Activated naive CD4-positive, alpha-beta T cell treated with anti-CD3 and anti-CD28 coated beads, Interleukin-2, amount 50 U/mL, for 16 hours (primary cell): ENCODE results near the gene ZNF606.
"Not testable (repeated sequence)": the region's sequence is repeated elsewhere in the genome, so short reads cannot be mapped to it uniquely, and the experiment has no call there.

Experiments
- DNase-seq: peaks from one replicate; pipeline ENCODE4 v3.0.0-alpha.2; 2020

The ZNF606 gene

DNA sequence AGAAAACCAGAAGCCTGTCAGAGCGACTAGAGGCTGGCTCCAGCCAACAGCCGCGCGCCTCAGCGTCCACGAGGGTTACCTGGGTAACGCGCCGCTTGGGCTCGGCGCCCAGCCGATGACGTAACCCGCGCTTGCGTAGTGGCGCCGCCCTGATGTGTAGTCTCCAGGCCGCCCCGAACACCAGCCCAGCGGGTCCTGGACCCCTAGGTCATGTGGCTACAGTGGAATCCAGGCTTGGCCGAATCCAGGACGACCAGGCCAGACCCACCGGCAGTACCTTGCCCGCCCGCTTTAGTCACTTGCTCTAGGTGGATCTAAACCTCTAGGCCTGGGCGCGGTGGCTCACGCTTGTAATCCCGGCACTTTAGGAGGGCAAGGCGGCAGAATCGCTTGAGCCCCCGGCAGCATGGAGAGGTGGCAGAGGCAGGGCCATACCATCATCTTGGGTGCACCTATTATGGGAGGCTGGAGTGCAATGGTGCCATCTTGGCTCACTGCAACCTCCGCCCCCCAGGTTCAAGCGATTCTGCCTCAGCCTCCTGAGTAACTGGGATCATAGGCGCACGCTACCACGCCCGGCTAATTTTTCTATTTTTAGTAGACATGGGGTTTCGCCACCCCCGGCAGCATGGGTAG is 7.2 kb upstream of the ZNF606 start:
- DNase-seq = peak; percentile 24

DNA sequence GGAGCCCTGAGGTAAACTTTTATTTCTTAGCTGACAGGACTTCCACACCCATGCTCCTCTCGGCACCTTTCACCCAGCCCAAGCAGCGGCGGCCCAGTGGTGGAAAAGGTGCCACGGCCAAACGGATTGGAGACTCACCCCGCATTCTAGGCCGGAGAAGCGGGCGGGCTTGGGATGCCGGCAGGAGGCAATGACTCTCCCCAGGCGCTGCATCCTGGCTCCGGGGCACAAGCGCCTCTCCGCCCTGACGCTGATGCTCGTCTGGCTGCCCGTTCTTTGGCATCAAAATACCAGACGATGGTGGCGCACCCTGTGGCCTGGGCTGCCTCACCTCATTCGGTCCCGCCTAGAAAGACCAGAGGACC is 6.7 kb upstream of the ZNF606 start:
- DNase-seq = no peak

DNA sequence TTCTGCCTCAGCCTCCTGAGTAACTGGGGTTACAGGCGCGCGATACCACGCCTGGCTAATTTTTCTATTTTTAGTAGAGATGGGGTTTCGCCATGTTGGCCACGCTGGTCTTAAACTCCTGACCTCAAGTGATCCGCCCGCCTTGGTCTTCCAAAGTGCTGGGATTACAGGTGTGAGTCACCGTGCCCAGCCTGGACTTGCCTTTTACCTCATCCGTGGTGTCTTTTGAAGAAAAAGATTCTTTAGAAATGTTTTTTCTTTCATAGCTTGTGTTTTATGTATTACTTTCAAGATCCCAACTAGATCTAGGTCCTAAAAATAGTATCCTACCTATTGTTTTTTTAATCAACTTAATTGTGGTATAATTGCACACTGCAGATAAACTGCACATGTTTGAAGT is 6.3 kb upstream of the ZNF606 start:
- DNase-seq = not testable (repeated sequence)

DNA sequence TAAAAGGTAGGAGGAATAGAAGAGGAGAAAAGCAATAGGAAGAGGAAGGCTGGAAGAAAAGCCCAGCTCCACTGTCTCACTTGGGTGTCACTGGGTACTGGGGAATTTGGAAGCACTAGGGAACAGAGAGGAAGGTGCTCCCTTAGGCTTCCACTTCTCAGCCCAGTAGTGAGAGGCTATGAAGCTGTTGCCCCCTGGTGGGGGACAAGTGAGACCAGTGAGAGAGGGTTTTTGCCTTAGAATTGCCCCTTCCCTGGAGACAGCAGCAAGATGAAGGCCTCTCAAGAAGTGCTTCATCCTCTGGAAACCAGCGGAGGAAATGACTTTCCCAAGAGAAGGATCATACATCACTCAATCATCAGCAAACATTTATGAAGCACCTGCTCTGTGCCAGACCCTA is 4.7 kb upstream of the ZNF606 start:
- DNase-seq = no peak

DNA sequence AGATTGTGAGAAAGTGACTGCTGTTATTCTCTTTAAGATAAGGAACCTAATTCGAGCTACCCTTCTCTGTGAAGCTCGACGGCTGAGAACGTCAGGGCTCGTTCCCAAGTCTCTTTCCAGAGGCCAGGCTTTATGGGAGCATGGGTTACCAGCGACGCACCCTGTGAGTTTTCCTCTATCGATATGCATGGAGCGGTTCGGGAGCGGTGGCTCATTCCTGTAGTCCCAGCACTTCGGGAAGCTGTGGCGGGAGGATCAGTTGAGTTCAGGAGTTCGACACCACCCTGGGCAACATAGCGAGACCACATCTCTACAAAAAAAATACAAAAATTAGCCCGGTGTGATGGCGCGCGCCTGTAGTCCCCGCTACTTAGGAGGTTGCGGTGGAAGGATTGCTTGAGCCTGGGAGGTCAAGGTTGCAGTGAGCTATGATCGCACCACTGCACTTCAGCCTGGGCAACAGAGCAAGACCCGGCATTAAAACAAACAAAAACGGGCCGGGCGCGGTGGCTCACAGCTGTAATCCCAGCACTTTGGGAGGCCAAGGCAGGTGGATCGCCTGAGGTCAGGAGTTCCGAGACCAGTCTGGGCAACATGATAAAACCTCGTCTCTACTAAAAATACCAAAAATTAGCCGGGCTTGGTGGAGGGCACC is 681 bp upstream of the ZNF606 start:
- DNase-seq = no peak

DNA sequence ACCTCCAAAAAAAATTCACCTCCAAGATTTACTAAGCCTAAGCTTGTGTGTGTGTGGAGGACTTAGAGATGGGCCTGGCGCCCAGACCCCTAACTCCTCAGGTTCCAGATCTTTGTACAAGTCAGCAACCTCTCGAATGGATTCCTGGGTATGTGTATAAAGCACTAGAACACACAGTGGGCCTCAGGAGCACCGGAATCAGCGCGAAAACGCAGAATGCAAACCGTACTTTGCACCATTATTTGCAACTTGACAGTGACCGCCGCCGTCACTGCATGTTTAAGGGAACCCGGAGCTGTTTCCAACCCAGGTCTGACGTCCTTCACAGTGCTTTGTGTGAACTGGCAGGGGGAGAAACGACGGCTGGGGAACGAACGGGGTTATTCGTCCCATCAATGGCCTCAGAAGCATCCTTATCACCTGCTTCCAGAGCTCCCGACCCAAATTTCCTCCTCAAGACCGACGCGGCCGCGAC is 688 bp downstream of the ZNF606 start:
- no peak for DNase-seq

DNA sequence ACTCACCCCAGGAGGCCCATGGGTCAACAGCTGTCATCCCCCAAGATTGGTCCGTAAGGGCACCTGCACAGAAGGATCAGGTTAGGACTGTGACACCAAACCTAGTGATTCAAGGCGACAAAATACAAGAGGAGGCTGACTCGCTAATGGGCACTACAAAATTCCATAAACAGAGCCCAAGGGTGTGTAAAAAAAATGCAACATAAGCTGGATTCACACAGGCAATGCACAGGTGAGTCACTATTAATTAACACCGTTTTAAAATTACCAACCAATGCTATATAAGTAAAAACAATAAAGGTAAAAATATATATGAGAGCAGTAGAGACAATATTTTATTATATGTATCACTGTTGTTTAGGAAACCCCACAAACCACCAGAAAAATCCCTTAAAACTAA is 1.9 kb downstream of the ZNF606 start:
- DNase-seq = no peak

DNA sequence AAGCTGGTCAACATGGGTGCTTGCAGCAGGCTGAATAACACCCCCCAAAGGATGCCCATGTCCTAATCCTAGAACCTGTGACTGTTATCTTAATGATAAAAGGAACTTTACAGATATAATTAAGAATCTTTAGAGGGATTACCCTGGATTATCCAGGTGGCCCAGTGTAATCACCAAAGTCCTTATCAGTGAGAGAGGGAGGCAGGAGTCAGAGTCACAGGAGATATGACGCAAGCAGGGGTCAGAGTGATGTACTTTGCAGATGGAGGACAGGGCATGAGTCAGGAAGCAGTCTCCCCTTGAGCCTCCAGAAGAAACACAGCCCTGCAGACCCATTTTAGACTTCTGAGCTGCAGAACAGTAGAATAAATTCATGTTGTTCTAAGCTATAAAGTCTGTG is 9.8 kb downstream of the ZNF606 start:
- no peak for DNase-seq

DNA sequence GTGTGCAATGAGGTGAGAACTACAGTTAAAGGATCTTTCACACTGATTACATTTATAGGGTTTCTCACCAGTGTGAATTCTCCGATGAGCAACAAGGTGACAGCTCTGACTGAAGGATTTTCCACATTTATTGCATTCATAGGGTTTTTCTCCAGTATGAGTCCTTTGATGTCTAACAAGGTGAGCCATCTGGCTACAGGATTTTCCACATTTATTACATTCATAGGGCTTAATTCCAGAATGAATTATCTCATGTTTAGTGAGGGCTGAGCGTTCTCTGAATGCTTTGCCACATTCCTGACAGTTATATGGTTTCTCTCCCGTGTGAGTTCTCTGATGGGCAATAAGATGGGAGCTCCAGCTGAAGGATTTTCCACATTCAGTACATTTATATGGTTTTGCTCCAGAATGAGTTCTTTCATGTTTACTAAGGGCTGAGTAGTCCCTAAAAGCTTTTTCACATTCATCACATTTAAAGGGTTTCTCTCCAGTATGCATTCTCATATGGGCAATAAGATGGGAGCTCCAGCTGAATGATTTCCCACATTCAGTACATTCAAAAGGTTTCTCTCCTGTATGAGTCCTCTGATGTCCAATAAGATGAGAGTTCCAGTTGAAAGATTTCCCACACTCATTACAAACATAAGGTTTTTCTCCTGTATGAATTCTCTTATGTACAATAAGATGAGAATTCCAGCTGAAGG is 23.9 kb downstream of the ZNF606 start:
- no peak for DNase-seq

DNA sequence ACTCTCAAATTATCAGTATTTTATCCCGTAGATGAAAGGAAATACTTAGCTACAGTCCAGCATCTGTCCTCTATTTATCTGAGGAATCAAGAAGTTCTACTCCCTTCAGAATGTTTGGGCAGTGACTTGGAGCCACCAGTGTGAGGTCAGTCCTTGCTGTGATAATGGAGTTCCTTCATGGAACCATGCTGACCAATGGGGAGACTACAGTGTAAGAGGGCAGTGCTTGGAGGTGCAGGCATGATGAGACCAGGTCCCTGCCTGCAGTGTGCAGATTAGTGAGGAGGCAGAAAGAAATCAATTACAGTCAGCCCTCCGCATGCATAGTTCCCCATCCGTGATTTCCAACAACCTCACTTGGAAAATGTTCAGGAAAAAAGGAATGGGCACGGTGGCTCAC is 28.2 kb downstream of the ZNF606 start, which contains the start of gene C19orf18:
Gene C19orf18, minus strand, starts transcription at position 101 of the 400 bp plus-strand sequence. CDS start 102 bp downstream, outside the sequence.
- no peak for DNase-seq

DNA sequence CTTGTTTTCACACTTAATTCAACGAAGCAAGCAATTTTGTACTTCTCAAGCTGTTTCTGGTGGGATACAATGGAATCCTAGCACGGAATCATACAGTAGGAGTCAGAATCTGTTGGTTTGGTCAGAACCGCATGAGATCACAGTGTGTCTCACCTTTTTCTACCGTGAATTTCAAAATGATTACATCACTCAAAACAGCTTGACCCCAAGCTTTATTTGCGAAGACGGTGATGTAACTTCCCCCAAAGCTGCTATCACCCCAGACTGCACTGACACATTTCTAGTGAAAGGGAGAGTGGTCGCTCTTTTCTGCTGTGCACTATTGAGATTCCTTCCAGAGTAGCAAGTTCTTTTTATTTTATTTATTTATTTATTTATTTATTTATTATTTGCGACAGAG is 37.9 kb downstream of the ZNF606 start:
- DNase-seq = no peak

DNA sequence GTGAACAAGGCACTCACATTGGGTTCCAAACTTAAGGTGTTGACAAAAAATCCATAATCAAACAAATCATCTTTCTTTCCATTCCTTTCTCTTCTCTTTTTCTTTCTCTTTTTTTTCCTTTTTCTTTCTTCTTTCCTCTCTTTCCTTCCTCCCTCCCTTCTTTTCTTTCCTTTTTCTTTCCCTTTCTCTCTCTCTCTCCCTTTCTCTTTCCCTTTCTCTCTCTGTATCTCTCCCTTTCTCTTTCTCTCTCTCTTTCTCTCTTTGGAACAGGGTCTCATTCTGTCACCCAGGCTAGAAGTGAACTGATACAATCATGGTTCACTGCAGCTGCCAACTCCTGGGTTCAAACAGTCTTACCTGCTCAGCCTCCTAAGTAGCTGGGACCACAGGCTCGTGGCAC is 40.8 kb downstream of the ZNF606 start:
- no peak for DNase-seq

DNA sequence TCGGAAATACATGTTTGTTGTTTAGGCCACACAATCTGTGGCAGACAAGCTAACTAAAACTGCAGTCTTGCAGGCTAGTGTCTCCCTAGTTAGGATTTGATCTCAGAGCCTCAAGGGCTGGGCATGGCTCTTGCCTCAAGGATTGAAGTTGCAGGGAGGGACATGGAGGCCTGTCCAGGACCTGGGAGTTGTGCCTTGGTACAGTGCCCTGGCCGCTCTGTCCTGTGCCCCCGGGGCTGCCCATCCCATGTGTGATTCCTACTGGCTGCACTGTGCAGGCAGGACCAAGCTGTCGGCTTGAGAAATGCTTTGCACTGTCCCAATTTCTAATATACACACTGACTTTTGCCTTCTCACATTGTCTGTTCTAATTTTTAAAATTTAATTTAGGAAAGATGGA is 47.6 kb downstream of the ZNF606 start:
- DNase-seq = no peak

DNA sequence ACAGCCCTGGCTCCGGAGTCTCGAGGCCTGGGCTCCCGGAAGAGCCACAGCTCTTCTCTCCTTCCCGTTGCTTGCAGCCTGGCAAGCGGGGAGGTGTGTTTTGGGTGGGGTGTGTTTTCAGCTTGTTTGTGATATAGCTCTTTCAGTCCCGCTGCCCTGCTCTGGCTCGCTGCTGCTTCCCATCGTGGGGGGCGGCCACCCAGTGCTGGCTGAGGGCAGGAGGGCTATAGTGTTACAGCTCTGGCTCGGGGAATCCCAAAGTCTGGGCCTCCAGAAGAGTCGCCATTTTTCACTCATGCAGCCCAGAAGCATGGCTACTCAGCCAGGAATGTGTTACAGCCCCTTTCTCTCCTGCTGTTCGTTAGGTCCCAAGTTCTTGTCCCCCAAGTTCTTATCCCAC is 52.9 kb downstream of the ZNF606 start:
- no peak for DNase-seq

DNA sequence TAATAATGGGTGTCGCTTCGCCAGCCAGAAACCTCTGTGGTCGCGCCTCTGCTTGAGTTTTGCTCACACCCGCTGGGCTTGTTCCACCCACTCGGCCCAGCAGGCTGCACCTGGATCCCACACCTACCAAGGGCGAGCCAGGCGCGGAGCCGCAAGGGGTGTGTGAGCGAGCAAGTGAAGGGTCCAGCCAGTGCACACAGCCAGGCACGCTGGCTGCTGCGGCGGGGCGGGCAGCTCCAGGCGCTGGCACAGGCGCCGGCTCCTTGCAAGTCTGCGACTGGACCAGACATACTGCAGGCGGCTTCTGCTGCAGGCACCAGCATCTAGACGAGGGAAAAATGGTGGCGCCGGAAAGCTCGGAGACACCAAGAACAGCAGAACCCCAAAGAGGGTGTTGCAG is 53.3 kb downstream of the ZNF606 start:
- no peak for DNase-seq

DNA sequence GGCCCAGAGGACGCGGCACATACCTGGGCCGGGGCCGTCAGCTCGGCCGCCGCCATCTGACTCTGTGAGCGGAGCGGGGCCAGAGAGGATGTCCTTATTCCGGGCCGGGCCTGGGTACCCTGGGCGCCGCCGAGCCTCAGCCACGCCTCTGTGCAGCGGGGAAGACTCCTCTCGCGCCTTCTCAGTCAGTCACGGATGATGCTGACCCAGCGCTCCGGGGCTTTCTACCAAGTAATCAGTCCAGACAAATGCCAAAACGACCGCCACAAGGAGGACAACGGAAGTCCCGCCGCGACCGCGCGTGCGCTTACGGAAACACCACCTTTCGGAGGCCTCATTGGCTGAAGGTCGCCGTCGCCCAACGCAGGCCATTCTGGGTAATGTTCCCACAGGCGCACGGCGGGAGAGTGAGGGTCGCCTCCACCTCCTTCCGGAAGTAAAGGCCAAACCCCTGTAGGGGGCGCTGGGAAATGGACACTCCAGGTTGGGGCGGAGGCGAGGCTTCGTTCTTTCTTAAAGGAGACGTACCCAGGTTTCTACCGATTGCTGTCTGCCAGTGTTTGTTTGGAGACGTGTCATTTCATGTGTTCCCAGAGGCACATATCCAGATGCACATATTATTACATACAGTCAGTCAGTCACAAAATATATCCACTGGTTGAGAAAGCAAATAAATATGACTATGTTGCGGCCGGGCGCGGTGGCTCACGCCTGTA is 55.0 kb downstream of the ZNF606 start, which contains the start of gene ZNF256:
Gene ZNF256, minus strand, starts transcription at position 288 of the 716 bp plus-strand sequence. Its CDS starts 232 bp downstream, at position 56.
- peak; percentile 95 for DNase-seq

DNA sequence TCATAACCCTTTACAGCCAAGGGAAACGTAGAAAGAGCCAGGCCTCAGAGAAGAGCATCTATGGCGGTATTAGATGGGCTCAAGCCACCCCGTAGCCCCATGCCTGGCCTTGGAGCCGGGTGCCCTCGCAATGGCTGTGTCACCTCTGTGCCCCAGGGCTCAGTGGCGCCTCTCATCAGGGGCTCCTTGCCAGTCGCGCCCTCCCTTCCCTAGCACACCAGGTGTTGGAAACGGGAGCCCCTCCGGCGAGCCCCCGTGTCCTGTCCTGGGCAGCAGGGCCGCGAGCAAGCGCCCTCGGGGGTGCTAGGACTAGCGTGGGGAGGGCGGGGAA is 55.6 kb downstream of the ZNF606 start:
- DNase-seq = no peak

DNA sequence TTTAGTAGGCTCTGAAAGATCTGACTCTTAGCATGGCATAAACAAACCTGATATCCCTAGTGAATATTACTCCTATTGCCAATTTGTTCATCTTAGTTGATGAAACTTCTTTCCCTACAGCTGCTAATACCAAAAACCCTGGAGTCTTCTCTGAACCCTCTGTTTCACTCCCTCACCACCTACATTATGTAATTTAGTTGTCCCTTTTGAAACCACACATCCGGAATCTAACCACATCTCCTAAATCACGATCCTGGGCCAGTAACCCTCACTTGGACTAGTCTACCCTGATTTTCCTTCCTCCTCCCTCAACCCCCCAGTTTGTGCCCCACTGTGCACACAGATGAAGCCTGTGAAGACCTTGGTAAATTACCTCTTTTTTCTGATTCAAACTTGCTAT is 56.3 kb downstream of the ZNF606 start:
- no peak for DNase-seq

DNA sequence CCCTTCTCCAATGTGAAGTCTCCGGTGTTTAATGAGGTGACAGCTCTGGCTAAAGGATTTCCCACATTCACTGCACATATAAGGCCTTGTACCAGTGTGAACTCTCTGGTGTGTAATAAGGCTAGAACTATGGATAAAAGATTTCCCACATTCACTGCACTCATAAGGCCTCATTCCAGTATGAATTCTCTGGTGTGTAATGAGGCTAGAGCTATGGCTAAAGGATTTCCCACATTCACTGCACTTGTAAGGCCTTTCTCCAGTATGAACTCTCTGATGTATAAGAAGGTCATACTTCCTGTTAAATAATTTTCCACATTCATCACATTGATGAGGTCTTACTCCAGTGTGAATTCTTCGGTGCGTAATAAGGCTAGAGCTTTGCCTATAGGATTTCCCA is 61.0 kb downstream of the ZNF606 start:
- DNase-seq = no peak

DNA sequence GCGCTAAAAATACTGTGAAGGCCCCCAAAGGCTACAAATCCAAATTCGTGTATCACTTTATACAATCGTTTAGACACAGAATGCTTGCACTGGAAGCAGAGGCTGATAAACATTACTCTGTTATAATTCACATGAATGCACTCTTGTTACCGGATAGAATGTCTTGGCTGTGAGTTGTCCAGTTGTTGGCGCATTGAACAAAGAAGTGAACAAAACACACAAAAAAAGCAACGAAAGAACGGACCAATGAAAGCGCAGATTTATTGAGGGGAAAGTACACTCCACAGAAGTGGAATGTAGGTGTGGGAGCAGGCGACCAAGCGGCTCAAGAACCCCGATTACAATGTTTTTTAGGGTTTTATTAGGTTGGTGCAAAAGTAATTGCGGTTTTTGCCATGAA is 66.9 kb downstream of the ZNF606 start:
- DNase-seq = no peak

DNA sequence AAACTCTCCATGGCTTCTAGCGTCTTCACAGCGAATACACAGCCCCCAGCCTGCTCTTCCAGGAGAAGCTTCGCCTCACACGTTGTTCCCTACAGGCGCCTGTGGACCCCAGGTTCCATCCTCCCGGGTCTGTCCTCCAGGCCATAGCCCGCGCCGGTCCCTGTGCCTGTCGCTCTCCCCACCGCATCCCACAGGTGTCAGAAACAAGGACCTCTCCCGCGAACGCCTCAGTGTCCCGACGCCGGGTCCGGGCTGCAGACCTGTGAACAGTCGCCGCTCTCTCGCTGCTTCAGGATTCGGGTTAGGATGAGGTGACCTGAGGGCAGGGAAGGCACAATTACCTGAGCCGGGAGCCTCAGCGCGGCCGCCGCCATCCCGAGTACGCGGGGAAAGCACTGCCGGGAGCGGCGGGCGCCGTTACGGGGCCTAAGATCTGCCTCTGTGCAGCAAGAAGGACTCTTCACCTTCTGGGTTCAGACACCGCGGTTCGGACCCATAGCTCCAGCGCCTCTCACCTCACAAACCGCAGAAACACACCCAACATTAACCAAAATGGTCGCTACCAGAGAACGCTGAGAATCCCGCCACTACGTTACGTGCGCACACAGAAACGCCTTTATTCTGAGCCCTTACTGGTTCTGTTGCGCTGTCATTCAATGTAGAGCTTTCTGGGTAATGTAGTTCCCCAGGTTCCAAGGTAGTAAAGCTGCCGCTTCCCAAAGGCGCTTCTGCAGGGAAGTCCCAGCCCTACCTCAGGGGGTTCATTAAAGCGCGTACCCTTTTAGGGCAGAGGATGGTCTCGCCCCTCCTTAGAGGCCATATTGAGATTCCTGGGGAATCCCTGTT is 67.6 kb downstream of the ZNF606 start, which contains the start of gene ZNF418:
Gene ZNF418, minus strand, starts transcription at position 583 of the 846 bp plus-strand sequence. CDS start 1,580 bp downstream, outside the sequence.
- peak; percentile 34 for DNase-seq

DNA sequence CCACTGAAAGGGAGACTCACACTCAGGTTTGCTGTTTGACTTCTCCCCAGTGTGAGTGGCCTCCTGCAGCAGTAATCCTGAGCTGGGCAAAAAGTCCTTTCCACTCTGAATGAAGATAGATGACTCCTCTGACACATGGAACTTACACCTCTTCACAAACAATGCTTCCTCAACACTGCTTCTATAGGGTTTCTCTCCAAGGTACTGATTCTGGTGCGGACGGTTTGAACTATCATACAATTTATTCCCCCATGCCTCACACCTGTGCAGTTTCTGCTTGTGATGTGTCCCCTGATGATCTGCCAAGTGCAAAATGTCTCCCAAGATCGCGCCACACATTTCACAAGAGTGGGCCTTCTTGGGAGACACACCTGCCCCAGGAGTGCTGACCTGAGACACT is 75.0 kb downstream of the ZNF606 start:
- no peak for DNase-seq
